GM12878 (cell line): ENCODE data around the gene ACTG1. TPM values are rescaled to one million over a fixed set of nuclear protein-coding genes. Genes with fewer than 3 reads are reported as not detected.
A peak's percentile ranks its signal among the peaks of the same experiment; 100 is the strongest.

Source experiments
- ATF7 ChIP-seq: fragments of 450-650 bp; IDR thresholded peaks from 2 replicates; pipeline ENCODE4 v1.6.1; 2016; ENCODE audit warnings: low read depth, mild to moderate bottlenecking
- BMI1 ChIP-seq: fragments of 450-650 bp; IDR thresholded peaks from 2 replicates; pipeline ENCODE4 v1.6.1; 2016; ENCODE audit warnings: mild to moderate bottlenecking, moderate library complexity, borderline replicate concordance
- CHD1 ChIP-seq: IDR thresholded peaks from 2 replicates; pipeline ENCODE4 v1.6.1; 2012; ENCODE audit warnings: low read depth, low read length, improper control_type of control experiment
- CHD2 ChIP-seq: IDR thresholded peaks from 2 replicates; pipeline ENCODE4 v1.6.1; 2011; ENCODE audit warnings: low read depth, low read length, improper control_type of control experiment, borderline replicate concordance
- EED ChIP-seq: sonication (generic); IDR thresholded peaks from 2 replicates; pipeline ENCODE4 v1.6.1; 2016; ENCODE audit warnings: antibody characterized with exemption, low read depth
- ESRRA ChIP-seq: IDR thresholded peaks from 2 replicates; pipeline ENCODE4 v1.6.1; 2012; ENCODE audit warnings: mild to moderate bottlenecking, low read length, improper control_type of control experiment
- GATAD2B ChIP-seq: fragments of 450-650 bp; conservative IDR thresholded peaks from 2 replicates; pipeline ENCODE4 v1.6.1; 2017; ENCODE audit warnings: low read depth, mild to moderate bottlenecking, moderate library complexity
- HDGF ChIP-seq: fragments of 450-650 bp; IDR thresholded peaks from 2 replicates; pipeline ENCODE4 v1.6.1; 2016; ENCODE audit warnings: antibody characterized with exemption
- LARP7 ChIP-seq: fragments of 450-650 bp; IDR thresholded peaks from 2 replicates; pipeline ENCODE4 v1.6.1; 2017; ENCODE audit warnings: mild to moderate bottlenecking
- MXI1 ChIP-seq: fragments of 150-350 bp; IDR thresholded peaks from 2 replicates; pipeline ENCODE4 v1.6.1; 2011; ENCODE audit warnings: low read depth, mild to moderate bottlenecking, inconsistent platforms, low read length, improper control_type of control experiment
- NFXL1 ChIP-seq: fragments of 450-650 bp; IDR thresholded peaks from 2 replicates; pipeline ENCODE4 v1.6.1; 2017; ENCODE audit warnings: antibody characterized with exemption, mild to moderate bottlenecking, borderline replicate concordance
- PAX8 ChIP-seq: fragments of 450-650 bp; IDR thresholded peaks from 2 replicates; pipeline ENCODE4 v1.6.1; 2017; ENCODE audit warnings: mild to moderate bottlenecking, moderate library complexity
- RCOR1 ChIP-seq: conservative IDR thresholded peaks from 2 replicates; pipeline ENCODE4 v1.6.1; 2012; ENCODE audit warnings: low read depth, low read length, improper control_type of control experiment
- TBL1XR1 ChIP-seq: IDR thresholded peaks from 2 replicates; pipeline ENCODE4 v1.6.1; 2012; ENCODE audit warnings: low read depth, low read length, improper control_type of control experiment
- polyA plus RNA-seq, 11 experiments: library from polyadenylated mRNA; depleted of rRNA in 4 of 11; unstranded in 6 of 11; stranded (reverse) in 5 of 11; fragments of >200 nt; fragmentation: Nextera tagmentation in 4 of 11; fragmentation: Illumina TruSeq in 1 of 11; extraction: Ambion mirVana in 4 of 11; extraction: Trizol in 1 of 11; gene quantifications; 1 replicate in 1 of 11; 2 replicates in 10 of 11; pipeline versions ENCODE4 v1.2.1 to v1.2.3, GENCODE V29; 2011 to 2016; ENCODE audit warnings: inconsistent platforms in 2 of 11, missing spikeins in 2 of 11, low read depth in 1 of 11
- total RNA-seq, 4 experiments: library from RNA; depleted of rRNA in 3 of 4; stranded (reverse); fragments of >200 nt in 3 of 4; fragmentation: Illumina TruSeq in 1 of 4; extraction: Trizol in 1 of 4; gene quantifications; 2 replicates each; pipeline versions ENCODE4 v1.2.1 to v1.2.3, GENCODE V29; 2013 to 2021
- TF ChIP-seq, protein P1 (sequence below): IDR thresholded peaks from 2 replicates; pipeline ENCODE4 v1.6.1; 2012; ENCODE audit warnings: improper control_type of control experiment, low read depth, low read length; ENCODE audit not compliant: insufficient replicate concordance
- TF ChIP-seq, protein P2 (sequence below): IDR thresholded peaks from 2 replicates; pipeline ENCODE4 v1.6.1; 2011; ENCODE audit warnings: low read depth, mild to moderate bottlenecking, low read length, moderate library complexity, borderline replicate concordance; ENCODE audit errors: extremely low read depth
- TF ChIP-seq, protein P3 (sequence below): fragments of 450-650 bp; IDR thresholded peaks from 2 replicates; pipeline ENCODE4 v1.6.1; 2017; ENCODE audit warnings: mild to moderate bottlenecking
- TF ChIP-seq, protein P4 (sequence below): IDR thresholded peaks from 2 replicates; pipeline ENCODE4 v1.6.1; 2011; ENCODE audit warnings: borderline replicate concordance, low read depth, mild to moderate bottlenecking, moderate library complexity, mixed read lengths, low read length; ENCODE audit not compliant: insufficient read depth; ENCODE audit errors: extremely low read length
- TF ChIP-seq, protein P5 (sequence below): fragments of 450-650 bp; IDR thresholded peaks from 2 replicates; pipeline ENCODE4 v1.6.1; 2017; ENCODE audit warnings: mild to moderate bottlenecking, low read depth, inconsistent platforms; ENCODE audit not compliant: poor library complexity, severe bottlenecking

Gene ACTG1
- total and polyA plus RNA-seq, 10 of the 15 experiments (the other 5 are each of a cell fraction or from before 2014, with no cell fraction given) = 810 to 6,105 (median 3,650) TPM

DNA sequence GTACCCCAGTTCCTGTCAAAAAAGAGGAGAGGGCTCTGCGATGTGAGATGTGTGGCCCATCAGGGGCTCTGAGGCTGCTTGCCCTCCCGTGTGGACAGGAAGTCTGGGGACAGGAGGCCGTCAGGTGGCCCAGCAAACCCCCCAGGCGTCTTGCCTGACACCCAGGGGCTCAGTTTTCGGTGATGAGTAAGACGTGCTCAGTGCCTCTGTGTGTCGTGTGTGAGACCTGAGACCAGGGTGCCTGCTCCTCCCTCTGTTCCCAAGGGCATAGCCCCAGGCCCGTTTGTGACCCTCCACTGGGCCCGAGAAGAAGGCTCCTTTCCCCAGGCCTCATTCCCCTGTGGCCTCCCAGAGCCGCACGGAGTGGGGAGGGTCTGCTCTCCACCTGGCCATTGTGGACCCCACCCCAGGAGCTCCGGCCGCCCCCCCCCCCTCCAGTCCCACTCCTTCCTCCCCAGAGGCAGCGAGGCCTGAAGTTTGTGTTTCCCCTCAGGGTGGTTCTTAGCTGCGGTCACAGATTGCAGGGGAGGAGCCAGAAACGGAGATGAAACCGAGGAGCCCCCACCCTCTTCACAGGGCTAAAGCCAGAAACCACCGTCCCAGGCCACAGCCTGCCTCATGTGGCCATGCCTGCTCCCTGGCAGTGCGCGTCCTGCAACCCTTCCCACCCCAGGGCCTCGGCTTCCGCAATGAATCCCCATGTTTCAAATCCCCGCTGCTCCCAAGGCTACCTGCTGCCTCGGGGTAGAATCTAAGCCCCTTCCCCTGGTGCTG is 4.9 kb upstream of the ACTG1 start (continued):
- TF ChIP-seq, protein P1, sequence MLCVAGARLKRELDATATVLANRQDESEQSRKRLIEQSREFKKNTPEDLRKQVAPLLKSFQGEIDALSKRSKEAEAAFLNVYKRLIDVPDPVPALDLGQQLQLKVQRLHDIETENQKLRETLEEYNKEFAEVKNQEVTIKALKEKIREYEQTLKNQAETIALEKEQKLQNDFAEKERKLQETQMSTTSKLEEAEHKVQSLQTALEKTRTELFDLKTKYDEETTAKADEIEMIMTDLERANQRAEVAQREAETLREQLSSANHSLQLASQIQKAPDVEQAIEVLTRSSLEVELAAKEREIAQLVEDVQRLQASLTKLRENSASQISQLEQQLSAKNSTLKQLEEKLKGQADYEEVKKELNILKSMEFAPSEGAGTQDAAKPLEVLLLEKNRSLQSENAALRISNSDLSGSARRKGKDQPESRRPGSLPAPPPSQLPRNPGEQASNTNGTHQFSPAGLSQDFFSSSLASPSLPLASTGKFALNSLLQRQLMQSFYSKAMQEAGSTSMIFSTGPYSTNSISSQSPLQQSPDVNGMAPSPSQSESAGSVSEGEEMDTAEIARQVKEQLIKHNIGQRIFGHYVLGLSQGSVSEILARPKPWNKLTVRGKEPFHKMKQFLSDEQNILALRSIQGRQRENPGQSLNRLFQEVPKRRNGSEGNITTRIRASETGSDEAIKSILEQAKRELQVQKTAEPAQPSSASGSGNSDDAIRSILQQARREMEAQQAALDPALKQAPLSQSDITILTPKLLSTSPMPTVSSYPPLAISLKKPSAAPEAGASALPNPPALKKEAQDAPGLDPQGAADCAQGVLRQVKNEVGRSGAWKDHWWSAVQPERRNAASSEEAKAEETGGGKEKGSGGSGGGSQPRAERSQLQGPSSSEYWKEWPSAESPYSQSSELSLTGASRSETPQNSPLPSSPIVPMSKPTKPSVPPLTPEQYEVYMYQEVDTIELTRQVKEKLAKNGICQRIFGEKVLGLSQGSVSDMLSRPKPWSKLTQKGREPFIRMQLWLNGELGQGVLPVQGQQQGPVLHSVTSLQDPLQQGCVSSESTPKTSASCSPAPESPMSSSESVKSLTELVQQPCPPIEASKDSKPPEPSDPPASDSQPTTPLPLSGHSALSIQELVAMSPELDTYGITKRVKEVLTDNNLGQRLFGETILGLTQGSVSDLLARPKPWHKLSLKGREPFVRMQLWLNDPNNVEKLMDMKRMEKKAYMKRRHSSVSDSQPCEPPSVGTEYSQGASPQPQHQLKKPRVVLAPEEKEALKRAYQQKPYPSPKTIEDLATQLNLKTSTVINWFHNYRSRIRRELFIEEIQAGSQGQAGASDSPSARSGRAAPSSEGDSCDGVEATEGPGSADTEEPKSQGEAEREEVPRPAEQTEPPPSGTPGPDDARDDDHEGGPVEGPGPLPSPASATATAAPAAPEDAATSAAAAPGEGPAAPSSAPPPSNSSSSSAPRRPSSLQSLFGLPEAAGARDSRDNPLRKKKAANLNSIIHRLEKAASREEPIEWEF = no peak
- TF ChIP-seq CHD2 (no peak), PAX8 (no peak), BMI1 (no peak), RCOR1 (no peak), LARP7 (peak; percentile 35), ESRRA (0 out of 2 replicates have a peak, but pooled peaks have one; percentile 19), TBL1XR1 (no peak), GATAD2B (peak; percentile 31; the same call in 1 of the 2 replicates), CHD1 (no peak), NFXL1 (no peak), EED (peak; percentile 67), ATF7 (no peak), HDGF (no peak; the same call in 1 of the 2 replicates), MXI1 (no peak; the same call in none of the 2 replicates)
- TF ChIP-seq, protein P2, sequence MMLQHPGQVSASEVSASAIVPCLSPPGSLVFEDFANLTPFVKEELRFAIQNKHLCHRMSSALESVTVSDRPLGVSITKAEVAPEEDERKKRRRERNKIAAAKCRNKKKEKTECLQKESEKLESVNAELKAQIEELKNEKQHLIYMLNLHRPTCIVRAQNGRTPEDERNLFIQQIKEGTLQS = no peak
- TF ChIP-seq, protein P3, sequence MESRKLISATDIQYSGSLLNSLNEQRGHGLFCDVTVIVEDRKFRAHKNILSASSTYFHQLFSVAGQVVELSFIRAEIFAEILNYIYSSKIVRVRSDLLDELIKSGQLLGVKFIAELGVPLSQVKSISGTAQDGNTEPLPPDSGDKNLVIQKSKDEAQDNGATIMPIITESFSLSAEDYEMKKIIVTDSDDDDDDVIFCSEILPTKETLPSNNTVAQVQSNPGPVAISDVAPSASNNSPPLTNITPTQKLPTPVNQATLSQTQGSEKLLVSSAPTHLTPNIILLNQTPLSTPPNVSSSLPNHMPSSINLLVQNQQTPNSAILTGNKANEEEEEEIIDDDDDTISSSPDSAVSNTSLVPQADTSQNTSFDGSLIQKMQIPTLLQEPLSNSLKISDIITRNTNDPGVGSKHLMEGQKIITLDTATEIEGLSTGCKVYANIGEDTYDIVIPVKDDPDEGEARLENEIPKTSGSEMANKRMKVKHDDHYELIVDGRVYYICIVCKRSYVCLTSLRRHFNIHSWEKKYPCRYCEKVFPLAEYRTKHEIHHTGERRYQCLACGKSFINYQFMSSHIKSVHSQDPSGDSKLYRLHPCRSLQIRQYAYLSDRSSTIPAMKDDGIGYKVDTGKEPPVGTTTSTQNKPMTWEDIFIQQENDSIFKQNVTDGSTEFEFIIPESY = no peak
- TF ChIP-seq, protein P4, sequence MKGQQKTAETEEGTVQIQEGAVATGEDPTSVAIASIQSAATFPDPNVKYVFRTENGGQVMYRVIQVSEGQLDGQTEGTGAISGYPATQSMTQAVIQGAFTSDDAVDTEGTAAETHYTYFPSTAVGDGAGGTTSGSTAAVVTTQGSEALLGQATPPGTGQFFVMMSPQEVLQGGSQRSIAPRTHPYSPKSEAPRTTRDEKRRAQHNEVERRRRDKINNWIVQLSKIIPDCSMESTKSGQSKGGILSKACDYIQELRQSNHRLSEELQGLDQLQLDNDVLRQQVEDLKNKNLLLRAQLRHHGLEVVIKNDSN = peak; percentile 83
- TF ChIP-seq, protein P5, sequence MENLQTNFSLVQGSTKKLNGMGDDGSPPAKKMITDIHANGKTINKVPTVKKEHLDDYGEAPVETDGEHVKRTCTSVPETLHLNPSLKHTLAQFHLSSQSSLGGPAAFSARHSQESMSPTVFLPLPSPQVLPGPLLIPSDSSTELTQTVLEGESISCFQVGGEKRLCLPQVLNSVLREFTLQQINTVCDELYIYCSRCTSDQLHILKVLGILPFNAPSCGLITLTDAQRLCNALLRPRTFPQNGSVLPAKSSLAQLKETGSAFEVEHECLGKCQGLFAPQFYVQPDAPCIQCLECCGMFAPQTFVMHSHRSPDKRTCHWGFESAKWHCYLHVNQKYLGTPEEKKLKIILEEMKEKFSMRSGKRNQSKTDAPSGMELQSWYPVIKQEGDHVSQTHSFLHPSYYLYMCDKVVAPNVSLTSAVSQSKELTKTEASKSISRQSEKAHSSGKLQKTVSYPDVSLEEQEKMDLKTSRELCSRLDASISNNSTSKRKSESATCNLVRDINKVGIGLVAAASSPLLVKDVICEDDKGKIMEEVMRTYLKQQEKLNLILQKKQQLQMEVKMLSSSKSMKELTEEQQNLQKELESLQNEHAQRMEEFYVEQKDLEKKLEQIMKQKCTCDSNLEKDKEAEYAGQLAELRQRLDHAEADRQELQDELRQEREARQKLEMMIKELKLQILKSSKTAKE = no peak
